Neural progenitor cell (in vitro differentiated cells): ENCODE data around the gene DLEU7. TPM values are rescaled to one million over a fixed set of nuclear protein-coding genes. Genes with fewer than 3 reads are reported as not detected.

Experiments used
- DNase-seq: peaks from one replicate; pipeline ENCODE4 v3.0.0-alpha.2; 2016; ENCODE audit warnings: low spot score
- H2AFZ ChIP-seq: fragments of 200-600 bp; sonication (generic); replicated peaks from 2 replicates; pipeline ENCODE4 v1.6.1; 2016; ENCODE audit warnings: antibody characterized with exemption
- H3F3A ChIP-seq: fragments of 200-600 bp; sonication (generic); 2 replicates; pipeline ENCODE4 v1.6.1; 2016; ENCODE audit warnings: antibody characterized with exemption, low read depth
- H3K27ac ChIP-seq: fragments of 200-600 bp; sonication (generic); 2 replicates; pipeline ENCODE4 v1.5.1; 2016; ENCODE audit warnings: mild to moderate bottlenecking
- H3K27me3 ChIP-seq: fragments of 200-600 bp; sonication (generic); 2 replicates; pipeline ENCODE4 v1.6.1; 2016; ENCODE audit warnings: mild to moderate bottlenecking, moderate library complexity
- H3K36me3 ChIP-seq: fragments of 200-600 bp; sonication (generic); 2 replicates; pipeline ENCODE4 v1.5.1; 2016
- H3K4me1 ChIP-seq: fragments of 200-600 bp; sonication (generic); 2 replicates; pipeline ENCODE4 v1.6.1; 2016; ENCODE audit warnings: mixed run types
- H3K4me2 ChIP-seq: fragments of 200-600 bp; sonication (generic); 2 replicates; pipeline ENCODE4 v1.6.1; 2016
- H3K4me3 ChIP-seq: fragments of 200-600 bp; sonication (generic); 2 replicates; pipeline ENCODE4 v1.5.1; 2016
- H3K79me2 ChIP-seq: fragments of 200-600 bp; sonication (generic); 2 replicates; pipeline ENCODE4 v1.6.1; 2016; ENCODE audit warnings: low read depth
- H3K9ac ChIP-seq: fragments of 200-600 bp; sonication (generic); 2 replicates; pipeline ENCODE4 v1.6.1; 2016
- H3K9me3 ChIP-seq: fragments of 200-600 bp; sonication (generic); 2 replicates; pipeline ENCODE4 v1.5.1; 2016; ENCODE audit warnings: low read depth
- H4K20me1 ChIP-seq: fragments of 200-600 bp; sonication (generic); 2 replicates; pipeline ENCODE4 v1.6.1; 2016; ENCODE audit warnings: low read depth
- H3K27ac Mint-ChIP-seq: 3 replicates; pipeline ENCODE4 v1.8.0; 2021; ENCODE audit warnings: mixed read lengths
- H3K27me3 Mint-ChIP-seq: 2 replicates; pipeline ENCODE4 v1.8.0; 2022; ENCODE audit warnings: low read depth, mild to moderate bottlenecking, inconsistent platforms, moderate library complexity, mixed read lengths; ENCODE audit not compliant: insufficient read depth
- H3K36me3 Mint-ChIP-seq: 3 replicates; pipeline ENCODE4 v1.8.0; 2021; ENCODE audit warnings: mixed read lengths
- H3K4me1 Mint-ChIP-seq: 3 replicates; pipeline ENCODE4 v1.8.0; 2021; ENCODE audit warnings: mixed read lengths
- H3K4me3 Mint-ChIP-seq: 3 replicates; pipeline ENCODE4 v1.8.0; 2021; ENCODE audit warnings: mild to moderate bottlenecking, moderate library complexity, mixed read lengths
- H3K9me3 Mint-ChIP-seq: 3 replicates; pipeline ENCODE4 v1.8.0; 2020; ENCODE audit warnings: mixed read lengths
- EZH2 ChIP-seq: fragments of 200-600 bp; sonication (generic); IDR thresholded peaks from 2 replicates; pipeline ENCODE4 v1.6.1; 2017; ENCODE audit warnings: antibody characterized with exemption, mild to moderate bottlenecking, moderate library complexity
- EZH2phosphoT487 ChIP-seq: fragments of 200-600 bp; sonication (generic); IDR thresholded peaks from 2 replicates; pipeline ENCODE4 v1.6.1; 2017; ENCODE audit warnings: antibody characterized with exemption
- total RNA-seq: library from RNA; depleted of rRNA; stranded (reverse); fragments of >200 nt; gene quantifications from 2 replicates; pipeline ENCODE4 v1.2.3, GENCODE V29; 2015; ENCODE audit warnings: low replicate concordance
- TF ChIP-seq, protein P1 (sequence below): fragments of 200-600 bp; sonication (generic); IDR thresholded peaks from 2 replicates; pipeline ENCODE4 v1.5.1; 2017; ENCODE audit warnings: antibody characterized with exemption, mild to moderate bottlenecking

Gene DLEU7
- total RNA-seq, 1 donor from 2014 or later, result not detected

GRCh38 chr13:50805805-50806204 is 37.7 kb downstream of the DLEU7 start:
- TF ChIP-seq, protein P1, sequence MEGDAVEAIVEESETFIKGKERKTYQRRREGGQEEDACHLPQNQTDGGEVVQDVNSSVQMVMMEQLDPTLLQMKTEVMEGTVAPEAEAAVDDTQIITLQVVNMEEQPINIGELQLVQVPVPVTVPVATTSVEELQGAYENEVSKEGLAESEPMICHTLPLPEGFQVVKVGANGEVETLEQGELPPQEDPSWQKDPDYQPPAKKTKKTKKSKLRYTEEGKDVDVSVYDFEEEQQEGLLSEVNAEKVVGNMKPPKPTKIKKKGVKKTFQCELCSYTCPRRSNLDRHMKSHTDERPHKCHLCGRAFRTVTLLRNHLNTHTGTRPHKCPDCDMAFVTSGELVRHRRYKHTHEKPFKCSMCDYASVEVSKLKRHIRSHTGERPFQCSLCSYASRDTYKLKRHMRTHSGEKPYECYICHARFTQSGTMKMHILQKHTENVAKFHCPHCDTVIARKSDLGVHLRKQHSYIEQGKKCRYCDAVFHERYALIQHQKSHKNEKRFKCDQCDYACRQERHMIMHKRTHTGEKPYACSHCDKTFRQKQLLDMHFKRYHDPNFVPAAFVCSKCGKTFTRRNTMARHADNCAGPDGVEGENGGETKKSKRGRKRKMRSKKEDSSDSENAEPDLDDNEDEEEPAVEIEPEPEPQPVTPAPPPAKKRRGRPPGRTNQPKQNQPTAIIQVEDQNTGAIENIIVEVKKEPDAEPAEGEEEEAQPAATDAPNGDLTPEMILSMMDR, result peak; percentile 33
- TF ChIP-seq EZH2phosphoT487 (no peak), EZH2 (no peak)
- peak; percentile 11 for DNase-seq
- H3K27me3 Mint-ChIP-seq, result no peaks in the 10 kb centered on the region
- no peak overlapping the region for H3K4me2 ChIP-seq
- H3K79me2 ChIP-seq, result no peaks in the 10 kb centered on the region
- H3K36me3 Mint-ChIP-seq, result no peaks in the 10 kb centered on the region
- H3K36me3 ChIP-seq, result no peaks in the 10 kb centered on the region
- H3K27me3 ChIP-seq, result no peaks in the 10 kb centered on the region
- peaks cover 5% of the 10 kb centered on the region for H3K9me3 Mint-ChIP-seq
- H3F3A ChIP-seq, result no peaks in the 10 kb centered on the region
- peaks cover 2% of the 10 kb centered on the region for H3K4me1 Mint-ChIP-seq
- no peaks in the 10 kb centered on the region for H3K4me1 ChIP-seq
- H3K9ac ChIP-seq, result no peak overlapping the region
- no peak overlapping the region for H3K4me3 Mint-ChIP-seq
- H3K27ac Mint-ChIP-seq, result no peak overlapping the region
- H3K4me3 ChIP-seq, result no peak overlapping the region
- H3K27ac ChIP-seq, result no peak overlapping the region
- H4K20me1 ChIP-seq, result no peaks in the 10 kb centered on the region
- H3K9me3 ChIP-seq, result no peaks in the 10 kb centered on the region
- H2AFZ ChIP-seq, result no peak overlapping the region

DNA sequence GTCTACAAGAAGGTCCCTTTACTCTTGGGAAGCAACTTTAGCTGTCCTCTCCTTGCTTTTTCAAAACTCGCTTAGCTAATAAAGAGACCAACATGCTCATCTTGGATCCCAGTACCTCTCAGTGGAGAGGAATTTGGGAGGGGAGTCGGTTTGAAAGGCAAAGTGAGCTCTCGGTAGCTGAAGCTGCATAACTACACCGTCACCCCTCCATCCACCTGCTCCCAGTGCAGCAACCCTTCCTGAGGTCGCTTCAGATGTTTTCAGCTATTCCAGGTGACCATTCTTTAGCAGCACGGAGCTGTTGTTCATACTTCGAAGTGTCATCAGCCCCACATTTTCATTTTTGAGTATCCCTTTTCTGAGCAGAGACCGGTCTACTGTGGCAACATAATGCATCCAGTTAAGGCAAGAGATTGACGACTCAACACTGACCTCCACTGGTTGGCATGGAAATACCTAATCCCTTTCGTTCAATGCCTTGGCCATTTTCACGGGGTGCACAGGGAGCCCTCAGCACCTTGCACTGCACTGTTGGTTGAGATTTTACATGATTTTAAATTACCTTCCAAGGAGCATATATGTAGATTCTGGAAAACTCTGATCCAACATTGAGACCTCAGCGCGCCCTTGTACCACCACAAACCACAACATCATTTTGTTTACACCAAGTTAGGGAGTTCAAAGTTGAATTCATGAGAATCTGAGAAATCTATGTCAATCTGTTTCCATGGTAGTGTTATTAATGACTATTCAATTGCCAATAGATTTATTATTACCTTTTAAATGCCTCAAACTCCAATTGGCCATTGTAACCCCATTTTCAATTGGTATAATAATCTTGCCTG is 42.2 kb downstream of the DLEU7 start:
- Histone ChIP-seq H3K27ac (no peak overlapping the region), H3K4me2 (peak overlapping the region; percentile 52), H3K36me3 (no peaks in the 10 kb centered on the region), H3K4me1 (peaks cover 8% of the 10 kb centered on the region), H3K9me3 (no peaks in the 10 kb centered on the region), H3K79me2 (no peaks in the 10 kb centered on the region), H4K20me1 (no peaks in the 10 kb centered on the region), H3K4me3 (no peak overlapping the region), H2AFZ (no peak overlapping the region), H3K9ac (no peak overlapping the region), H3F3A (no peaks in the 10 kb centered on the region), H3K27me3 (no peaks in the 10 kb centered on the region)
- DNase-seq, result peak; percentile 80
- Mint-ChIP-seq H3K27me3 (no peaks in the 10 kb centered on the region), H3K9me3 (peaks cover 5% of the 10 kb centered on the region), H3K4me3 (no peak overlapping the region), H3K27ac (no peak overlapping the region), H3K4me1 (peaks cover 7% of the 10 kb centered on the region), H3K36me3 (no peaks in the 10 kb centered on the region)
- TF ChIP-seq EZH2 (no peak), EZH2phosphoT487 (no peak)
- TF ChIP-seq, protein P1, result peak; percentile 83

- Mint-ChIP-seq H3K27ac (no peak overlapping the region), H3K4me1 (peaks cover 7% of the 10 kb centered on the region), H3K36me3 (no peaks in the 10 kb centered on the region), H3K4me3 (no peak overlapping the region), H3K9me3 (no peaks in the 10 kb centered on the region), H3K27me3 (no peaks in the 10 kb centered on the region)
- H3K4me3 ChIP-seq, result no peak overlapping the region
- H2AFZ ChIP-seq, result no peak overlapping the region
- H3K27me3 ChIP-seq, result no peaks in the 10 kb centered on the region
- H3K4me1 ChIP-seq, result peaks cover 8% of the 10 kb centered on the region
- H3K9me3 ChIP-seq, result no peaks in the 10 kb centered on the region
- TF ChIP-seq EZH2phosphoT487 (no peak), EZH2 (no peak)
- TF ChIP-seq, protein P1, result no peak
- H3K4me2 ChIP-seq, result no peak overlapping the region
- no peak overlapping the region for H3K9ac ChIP-seq
- no peak overlapping the region for H3K27ac ChIP-seq
- no peaks in the 10 kb centered on the region for H3K36me3 ChIP-seq
- DNase-seq, result no peak
- no peaks in the 10 kb centered on the region for H3F3A ChIP-seq
- no peaks in the 10 kb centered on the region for H3K79me2 ChIP-seq
- H4K20me1 ChIP-seq, result no peaks in the 10 kb centered on the region
Observed at GRCh38 chr13:50800091-50800739, 43.3 kb downstream of the DLEU7 start.
